ENCODE results near the gene CCNY.

GRCh38 chr10:35422228-35422627 is 85.9 kb downstream of the CCNY start:
- no peak for TF ChIP-seq POLR2A (IDR thresholded peaks at IDR 0.05)
- TF ChIP-seq CTCF (IDR thresholded peaks at IDR 0.05) = no peak
